ENCODE data around the gene CRYM.

CRYM gene

DNA sequence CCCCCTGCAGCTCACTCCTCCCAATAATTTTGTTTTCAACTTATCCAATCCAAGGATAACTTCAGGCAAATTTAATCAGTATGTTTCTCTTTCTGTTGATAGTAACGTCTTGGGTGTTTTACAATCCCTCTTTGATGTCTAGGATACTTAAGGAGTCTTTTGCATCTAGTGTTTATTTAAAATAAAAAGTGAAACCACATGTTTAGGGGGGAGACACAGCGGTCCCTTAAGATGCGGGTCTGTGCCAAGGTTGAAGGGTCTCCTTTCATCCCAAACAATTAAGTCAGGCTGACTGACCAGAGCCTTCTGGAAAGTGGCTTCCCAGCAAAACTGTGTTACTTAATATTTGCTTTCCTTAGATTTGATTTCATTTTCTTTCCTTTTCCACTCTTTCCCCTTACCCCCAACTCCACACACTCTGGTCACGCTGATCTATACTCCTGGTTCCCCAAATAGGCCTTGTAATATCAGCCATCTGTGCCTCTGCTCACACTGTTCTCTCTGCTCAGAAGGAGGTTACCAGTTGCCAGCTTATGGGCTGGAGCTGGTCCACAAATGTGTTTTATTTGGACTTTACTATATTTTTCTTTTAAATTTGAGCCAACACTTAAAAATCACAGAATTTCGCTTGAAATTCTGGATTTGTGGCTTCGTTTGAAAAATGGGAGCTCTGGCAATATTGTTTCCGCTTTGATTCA lies 33.4 kb downstream of the CRYM start:
- DNase-seq (ENCODE audit: low spot score), result no peak

GRCh38 chr16:21242756-21243155 lies 35.3 kb downstream of the CRYM start:
- DNase-seq (ENCODE audit: low spot score), result no peak

GRCh38 chr16:21239646-21240045 lies 38.4 kb downstream of the CRYM start:
- DNase-seq (ENCODE audit: low spot score), result no peak

DNA sequence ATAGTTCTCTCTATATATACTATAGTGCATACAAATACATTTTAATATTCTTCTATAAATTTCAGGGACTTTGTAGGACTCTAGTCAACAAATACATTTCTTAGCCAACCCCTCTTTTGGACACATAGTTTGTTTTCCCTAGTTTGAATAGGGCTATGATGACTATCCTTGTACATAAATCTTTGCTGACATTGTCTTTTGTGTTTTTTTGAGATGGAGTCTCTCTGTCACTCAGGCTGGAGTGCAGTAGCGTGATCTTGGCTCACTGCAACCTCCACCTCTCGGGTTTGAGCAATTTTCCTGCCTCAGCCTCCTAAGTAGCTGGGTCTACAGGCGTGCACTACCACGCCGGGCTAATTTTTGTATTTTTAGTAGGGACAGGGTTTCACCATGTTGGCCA lies 41.3 kb downstream of the CRYM start:
- DNase-seq (ENCODE audit: low spot score), result no peak

DNA sequence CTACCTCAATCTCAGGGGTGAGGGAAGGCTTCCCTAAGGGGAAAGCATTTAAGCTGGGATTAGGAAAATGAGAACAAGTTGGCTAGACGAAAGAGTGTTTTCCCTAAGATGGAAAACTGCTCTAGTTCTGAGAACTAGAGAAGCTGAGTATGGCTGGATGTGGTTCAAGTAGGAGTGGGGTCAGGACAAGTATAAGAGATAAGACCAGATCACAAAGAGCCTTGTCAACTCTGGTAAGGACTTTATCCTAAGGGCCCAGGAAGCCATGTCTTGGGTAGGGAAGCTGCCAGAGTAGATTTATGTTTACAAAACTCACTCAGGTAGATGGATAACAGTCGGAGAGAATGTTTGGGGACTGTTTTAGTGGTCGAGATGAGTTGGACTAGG lies 42.9 kb downstream of the CRYM start:
- no peak for DNase-seq (ENCODE audit: low spot score)

DNA sequence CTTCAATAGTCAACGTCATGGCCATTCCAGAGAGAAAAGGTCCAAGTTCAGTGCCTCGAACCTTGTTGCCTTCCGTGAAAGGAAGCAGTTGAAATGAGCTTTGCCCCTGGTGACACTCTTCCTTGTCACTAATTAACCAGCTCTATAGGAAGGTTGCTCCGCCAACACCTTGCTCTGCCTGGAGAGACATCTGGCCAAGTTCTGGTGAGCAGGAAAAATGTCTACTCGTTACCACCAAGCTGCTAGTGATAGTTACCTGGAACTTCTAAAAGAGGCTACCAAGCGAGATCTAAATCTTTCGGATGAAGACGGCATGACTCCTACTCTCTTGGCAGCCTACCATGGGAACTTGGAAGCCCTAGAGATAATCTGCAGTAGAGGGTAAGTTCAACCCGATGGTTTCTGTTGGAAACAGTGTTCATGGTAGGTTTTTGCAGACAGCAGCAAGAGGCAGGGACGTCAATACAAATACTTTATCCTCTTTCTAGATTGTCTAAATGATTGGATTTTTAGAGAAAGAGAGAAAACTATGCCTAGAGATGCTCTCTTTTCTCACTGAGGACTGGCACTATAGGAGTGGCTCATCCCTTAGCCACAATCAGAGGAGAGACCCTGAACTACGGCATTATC lies 44.5 kb downstream of the CRYM start, which contains the start of gene ANKS4B:
Gene ANKS4B, plus strand, starts transcription at position 179 of the 630 bp plus-strand sequence. Its CDS starts 39 bp downstream, at position 218.
- no peak for DNase-seq (ENCODE audit: low spot score)

- DNase-seq (ENCODE audit: low spot score), result no peak
Observed at GRCh38 chr16:21233045-21233520, 45.0 kb downstream of the CRYM start.

GRCh38 chr16:21228361-21228872 lies 49.7 kb downstream of the CRYM start:
- no peak for DNase-seq (ENCODE audit: low spot score)

GRCh38 chr16:21227866-21228265 lies 50.2 kb downstream of the CRYM start:
- no peak for DNase-seq (ENCODE audit: low spot score)

- DNase-seq (ENCODE audit: low spot score), result no peak
Observed at GRCh38 chr16:21226749-21227148, 51.3 kb downstream of the CRYM start.

DNA sequence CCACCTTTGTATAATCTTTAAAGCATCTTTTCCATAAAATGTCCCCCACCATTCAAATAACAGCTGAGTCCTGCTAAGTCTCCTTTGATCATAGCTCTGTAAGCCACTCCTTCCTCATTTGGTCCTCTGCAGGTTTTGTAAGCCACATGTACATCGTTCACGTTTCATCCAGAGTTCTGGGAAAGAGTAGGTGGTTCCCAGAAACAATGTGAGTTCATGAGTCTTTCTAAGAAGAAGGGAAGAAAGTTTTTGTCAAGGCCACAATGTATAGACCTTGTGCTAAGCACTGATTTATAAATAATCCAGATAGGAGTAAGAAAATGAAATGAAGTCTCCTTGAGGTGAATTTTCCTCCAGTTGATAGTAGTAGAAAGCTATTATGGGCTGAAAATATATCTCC lies 53.3 kb downstream of the CRYM start:
- DNase-seq (ENCODE audit: low spot score), result no peak

GRCh38 chr16:21223787-21224186 lies 54.3 kb downstream of the CRYM start:
- no peak for DNase-seq (ENCODE audit: low spot score)

DNA sequence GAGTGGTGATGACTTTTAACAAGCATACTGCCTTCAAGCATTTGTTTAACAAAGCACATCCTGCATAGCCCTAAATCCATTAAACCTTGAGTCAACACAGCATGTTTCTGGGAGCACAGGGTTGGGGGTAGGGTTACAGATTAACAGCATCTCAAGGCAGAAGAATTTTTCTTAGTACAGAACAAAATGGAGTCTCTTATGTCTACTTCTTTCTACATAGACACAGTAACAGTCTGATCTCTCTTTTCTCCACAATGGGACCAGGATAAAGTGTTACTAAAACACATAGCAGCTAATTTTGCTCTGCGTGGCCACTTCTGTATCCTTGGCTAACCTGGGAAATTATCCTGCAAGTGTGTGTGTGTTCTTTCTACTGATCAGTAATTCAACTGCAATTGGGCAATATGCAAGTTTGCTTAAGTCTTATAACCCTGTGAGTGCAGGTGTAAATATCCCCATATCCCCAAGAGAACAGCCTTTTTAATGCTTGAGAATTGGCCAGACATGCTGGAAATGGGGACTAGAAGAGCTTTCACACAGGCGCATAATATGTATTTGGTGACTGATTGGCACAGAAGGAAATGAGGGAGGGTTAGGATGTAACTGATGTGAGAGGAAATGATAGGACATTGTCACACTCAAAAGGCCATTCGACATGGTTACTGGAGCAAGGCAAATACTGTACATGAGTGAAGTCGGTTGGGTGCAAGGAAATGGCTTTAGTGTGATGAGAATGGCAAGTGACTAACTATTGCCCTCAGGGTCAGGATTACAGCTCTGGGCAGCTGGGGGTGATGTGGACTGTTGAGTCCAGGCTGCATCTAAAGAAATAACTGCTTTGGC lies 55.4 kb downstream of the CRYM start:
- no peak for DNase-seq (ENCODE audit: low spot score)

GRCh38 chr16:21219551-21219950 lies 58.5 kb downstream of the CRYM start:
- no peak for DNase-seq (ENCODE audit: low spot score)

- no peak for DNase-seq (ENCODE audit: low spot score)
Observed at GRCh38 chr16:21218153-21218552, 59.9 kb downstream of the CRYM start.

- DNase-seq (ENCODE audit: low spot score), result no peak
Observed at GRCh38 chr16:21217121-21217520, 61.0 kb downstream of the CRYM start.

GRCh38 chr16:21214086-21214485 lies 64.0 kb downstream of the CRYM start:
- no peak for DNase-seq (ENCODE audit: low spot score)

DNA sequence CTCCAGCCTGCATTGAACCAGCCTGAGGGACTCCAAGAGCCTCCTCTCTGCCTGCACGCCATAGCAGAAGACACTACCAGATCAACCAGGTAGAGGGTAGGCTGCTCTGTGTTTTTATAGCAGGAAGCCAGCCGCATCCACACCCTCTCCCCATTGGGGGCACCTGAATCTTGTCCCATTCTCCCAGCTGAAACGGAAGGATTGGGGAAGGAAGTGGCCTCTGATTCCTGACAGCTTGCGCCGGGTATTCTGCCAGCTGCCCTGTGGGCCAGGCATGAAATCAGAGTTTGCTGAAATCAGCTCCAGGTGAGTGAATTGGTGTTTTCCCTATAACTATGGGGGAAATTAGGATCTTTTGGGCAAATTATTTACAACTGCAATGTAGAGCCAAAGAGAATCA lies 66.6 kb downstream of the CRYM start, which contains the start of gene ZP2:
Gene ZP2, minus strand, starts transcription at position 89 of the 400 bp plus-strand sequence. Its CDS starts 27 bp downstream, at position 62.
- DNase-seq (ENCODE audit: low spot score), result no peak
